Measurements from ENCODE around the gene MBOAT7. TPM values are rescaled to one million over a fixed set of nuclear protein-coding genes. Genes with fewer than 3 reads are reported as not detected.

The MBOAT7 gene
- total and polyA plus RNA-seq, 8 donors, result 18.8 to 47.2 (median 30.1) TPM

DNA sequence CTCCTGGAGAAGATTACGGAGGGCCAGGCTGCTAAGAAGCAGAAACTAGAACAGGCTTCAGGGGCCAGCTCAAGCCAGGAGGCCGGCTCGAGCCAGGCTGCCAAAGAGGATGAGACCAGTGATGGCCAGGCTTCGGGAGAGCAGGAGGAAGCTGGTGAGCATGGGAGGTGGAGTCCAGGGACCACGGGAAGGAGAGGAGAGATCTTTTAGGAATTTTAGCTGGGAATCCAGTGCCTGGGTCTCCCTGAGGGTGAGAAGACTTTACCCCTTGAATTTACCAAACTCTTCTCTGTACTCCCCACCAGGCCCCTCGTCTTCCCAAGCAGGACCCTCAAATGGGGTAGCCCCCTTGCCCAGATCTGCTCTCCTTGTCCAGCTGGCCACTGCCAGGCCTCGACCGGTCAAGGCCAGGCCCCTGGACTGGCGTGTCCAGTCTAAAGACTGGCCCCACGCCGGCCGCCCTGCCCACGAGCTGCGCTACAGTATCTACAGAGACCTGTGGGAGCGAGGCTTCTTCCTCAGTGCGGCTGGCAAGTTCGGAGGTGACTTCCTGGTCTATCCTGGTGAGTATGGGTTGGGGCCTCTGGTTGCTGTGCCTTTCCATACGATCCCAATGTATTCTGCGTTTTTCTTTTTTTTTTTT, 2.6 kb upstream of the MBOAT7 start:
- intact Hi-C loops (cut with DNase I), result no loop called here
- DNase-seq (peak in 2 of 6 donors; percentile 64 to 77), FAIRE-seq (no peak), ATAC-seq (no peak)
- peak overlapping the region; percentile 62 to 91 (median 78) for H3K4me3 ChIP-seq
- H3K36me3 ChIP-seq, result peaks cover 0 to 6% (median 5%) of the 10 kb centered on the region in 3 donors
- no peaks in the 10 kb centered on the region for H3K27me3 ChIP-seq
- TF ChIP-seq, protein P1, sequence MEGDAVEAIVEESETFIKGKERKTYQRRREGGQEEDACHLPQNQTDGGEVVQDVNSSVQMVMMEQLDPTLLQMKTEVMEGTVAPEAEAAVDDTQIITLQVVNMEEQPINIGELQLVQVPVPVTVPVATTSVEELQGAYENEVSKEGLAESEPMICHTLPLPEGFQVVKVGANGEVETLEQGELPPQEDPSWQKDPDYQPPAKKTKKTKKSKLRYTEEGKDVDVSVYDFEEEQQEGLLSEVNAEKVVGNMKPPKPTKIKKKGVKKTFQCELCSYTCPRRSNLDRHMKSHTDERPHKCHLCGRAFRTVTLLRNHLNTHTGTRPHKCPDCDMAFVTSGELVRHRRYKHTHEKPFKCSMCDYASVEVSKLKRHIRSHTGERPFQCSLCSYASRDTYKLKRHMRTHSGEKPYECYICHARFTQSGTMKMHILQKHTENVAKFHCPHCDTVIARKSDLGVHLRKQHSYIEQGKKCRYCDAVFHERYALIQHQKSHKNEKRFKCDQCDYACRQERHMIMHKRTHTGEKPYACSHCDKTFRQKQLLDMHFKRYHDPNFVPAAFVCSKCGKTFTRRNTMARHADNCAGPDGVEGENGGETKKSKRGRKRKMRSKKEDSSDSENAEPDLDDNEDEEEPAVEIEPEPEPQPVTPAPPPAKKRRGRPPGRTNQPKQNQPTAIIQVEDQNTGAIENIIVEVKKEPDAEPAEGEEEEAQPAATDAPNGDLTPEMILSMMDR (IDR thresholded peaks at IDR 0.05), result no peak
- H3K4me1 ChIP-seq, result peaks cover 13 to 22% (median 21%) of the 10 kb centered on the region in 3 donors
- 52% methylated on average over 19 of the region's 19 CpGs for WGBS, 2 donors
- H3K9me3 ChIP-seq, result no peaks in the 10 kb centered on the region
- peak overlapping the region; percentile 98 to 100 (median 99) for H3K27ac ChIP-seq

DNA sequence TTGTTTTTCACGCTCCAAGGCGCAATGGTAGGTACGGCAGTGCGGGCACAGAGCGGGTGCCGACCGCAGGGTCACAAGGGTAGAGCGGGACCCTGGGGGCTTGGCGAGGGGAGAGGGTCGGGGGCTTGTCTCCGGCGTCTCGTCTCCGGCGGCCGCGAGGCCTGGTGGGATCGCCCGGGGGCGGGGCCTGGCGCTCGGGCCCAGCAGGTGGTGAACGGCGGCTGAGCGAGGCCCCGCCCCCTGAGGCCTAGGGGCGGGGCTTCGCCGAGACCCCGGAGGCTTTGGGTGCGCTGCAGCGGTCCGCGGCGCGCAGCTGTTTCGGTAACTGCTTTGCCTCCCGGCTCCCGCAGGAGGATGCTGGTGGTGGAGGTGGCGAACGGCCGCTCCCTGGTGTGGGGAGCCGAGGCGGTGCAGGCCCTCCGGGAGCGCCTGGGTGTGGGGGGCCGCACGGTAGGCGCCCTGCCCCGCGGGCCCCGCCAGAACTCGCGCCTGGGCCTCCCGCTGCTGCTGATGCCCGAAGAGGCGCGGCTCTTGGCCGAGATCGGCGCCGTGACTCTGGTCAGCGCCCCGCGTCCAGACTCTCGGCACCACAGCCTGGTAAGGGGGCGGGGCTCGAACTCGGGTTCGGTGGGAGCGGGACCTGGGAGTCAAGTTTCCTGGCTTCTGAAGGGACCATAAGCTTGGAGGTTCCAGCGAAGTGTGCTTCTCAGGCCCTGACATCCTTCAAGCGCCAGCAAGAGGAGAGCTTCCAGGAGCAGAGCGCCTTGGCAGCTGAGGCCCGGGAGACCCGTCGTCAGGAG, 1.8 kb upstream of the MBOAT7 start, which contains the start of gene TSEN34:
Gene TSEN34, plus strand, starts transcription at position 298 of the 800 bp plus-strand sequence. Its CDS starts 57 bp downstream, at position 355.
- intact Hi-C loops (cut with DNase I), result no loop called here
- Histone ChIP-seq H3K36me3 (peaks cover 0 to 6% (median 5%) of the 10 kb centered on the region in 3 donors), H3K27ac (peak within 1 kb of the TSS; percentile 98 to 100 (median 99)), H3K4me1 (peaks cover 17 to 27% (median 22%) of the 10 kb centered on the region in 3 donors), H3K4me3 (peak within 1 kb of the TSS; percentile 62 to 91 (median 78)), H3K27me3 (no peaks in the 10 kb centered on the region), H3K9me3 (no peaks in the 10 kb centered on the region)
- ATAC-seq (peak; percentile 40 to 57 (median 50)), FAIRE-seq (no peak), DNase-seq (peak in 5 of 6 donors; percentile 71 to 96 (median 94))
- 0 to 1% methylated on average over 71 to 77 of the region's 77 CpGs for WGBS, 2 donors
- TF ChIP-seq, protein P1 (IDR thresholded peaks at IDR 0.05), result no peak

DNA sequence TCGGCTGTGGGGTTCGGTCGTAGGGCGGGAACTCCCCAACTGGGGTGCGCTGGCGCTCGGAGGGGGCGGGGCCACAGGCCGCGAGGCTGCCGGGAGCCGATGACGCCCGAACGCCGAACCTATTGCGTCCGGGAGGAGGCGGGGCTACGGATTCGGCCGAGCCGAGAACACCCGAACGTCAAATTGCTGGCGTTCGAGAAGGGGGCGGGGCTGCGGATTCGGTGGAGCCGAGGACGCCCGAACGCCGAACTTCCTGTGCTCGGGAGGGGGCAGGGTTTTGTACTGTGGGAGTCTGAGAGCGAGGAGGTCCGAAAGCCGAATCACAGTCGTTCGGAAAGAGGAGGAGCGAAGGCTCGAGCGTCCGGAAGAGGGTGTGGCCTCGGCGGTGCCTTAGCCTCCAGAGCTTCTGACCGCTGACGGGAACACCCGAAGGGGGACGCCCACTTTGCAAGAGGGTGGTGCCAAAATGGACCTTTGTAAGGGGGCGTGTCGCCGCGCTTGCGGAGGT, 1.2 kb upstream of the MBOAT7 start:
- Histone ChIP-seq H3K4me1 (peaks cover 22 to 34% (median 24%) of the 10 kb centered on the region in 3 donors), H3K27ac (peak overlapping the region; percentile 98 to 100 (median 99)), H3K36me3 (peaks cover 0 to 6% (median 5%) of the 10 kb centered on the region in 3 donors), H3K9me3 (no peaks in the 10 kb centered on the region), H3K27me3 (no peaks in the 10 kb centered on the region), H3K4me3 (peak overlapping the region; percentile 62 to 91 (median 78))
- TF ChIP-seq, protein P1 (IDR thresholded peaks at IDR 0.05), result no peak
- peak; percentile 99 to 100 (median 100) for DNase-seq
- ATAC-seq, result peak; percentile 58 to 77 (median 67)
- peak; percentile 95 for FAIRE-seq
- intact Hi-C loops (cut with DNase I), result no loop called here
- 0% methylated on average over 55 to 56 of the region's 56 CpGs for WGBS, 2 donors

DNA sequence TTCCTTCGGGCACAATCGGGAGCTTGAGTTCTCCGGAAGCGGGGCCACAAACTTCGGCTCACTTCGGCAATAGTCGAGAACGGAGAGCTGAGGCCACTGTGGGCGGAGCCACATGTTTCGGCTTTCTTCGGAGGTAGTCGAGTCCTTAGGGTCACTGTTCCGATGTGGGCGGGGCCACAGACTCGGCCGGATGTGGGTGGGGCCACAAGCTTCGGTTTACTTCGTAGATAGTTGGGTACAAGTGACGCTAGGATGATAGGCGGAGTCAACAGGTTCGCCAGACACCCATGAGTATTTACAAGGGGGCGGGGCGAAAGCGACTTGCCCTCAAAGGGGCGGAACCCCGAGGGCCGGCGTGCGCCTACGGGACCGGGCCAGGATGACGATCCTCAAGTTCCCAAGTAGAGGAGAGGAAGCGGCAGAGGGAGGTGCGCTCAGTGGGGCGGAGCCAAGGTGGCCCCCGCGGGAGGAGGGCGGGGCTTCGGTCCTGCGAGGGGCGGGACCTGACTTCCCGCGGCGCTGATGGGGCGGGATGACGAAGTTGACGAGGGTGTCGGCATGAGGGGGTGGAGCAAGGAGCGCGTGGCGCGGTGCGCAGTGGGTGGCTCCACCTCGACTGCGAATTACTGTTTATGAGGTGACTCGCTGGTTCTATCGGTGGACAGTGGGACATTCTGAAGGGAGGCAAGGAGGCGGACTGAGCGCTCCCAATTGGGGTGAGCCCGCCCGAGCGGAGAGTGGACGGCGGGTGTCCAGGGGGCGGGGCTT, 539 bp upstream of the MBOAT7 start:
- TF ChIP-seq, protein P1 (IDR thresholded peaks at IDR 0.05), result no peak
- Histone ChIP-seq H3K4me1 (peaks cover 22 to 35% (median 25%) of the 10 kb centered on the region in 3 donors), H3K9me3 (no peaks in the 10 kb centered on the region), H3K27me3 (no peaks in the 10 kb centered on the region), H3K27ac (peak overlapping the region; percentile 98 to 100 (median 99)), H3K4me3 (peak overlapping the region; percentile 15 to 91 (median 72)), H3K36me3 (peaks cover 0 to 6% (median 5%) of the 10 kb centered on the region in 3 donors)
- 0% methylated on average over 65 of the region's 65 CpGs for WGBS, 2 donors
- peak; percentile 99 for FAIRE-seq
- intact Hi-C loops (cut with DNase I), result no loop called here
- ATAC-seq, result peak; percentile 59 to 80 (median 69)
- peak; percentile 98 to 100 (median 100) for DNase-seq

Measured in pancreas (tissue), 10 donors.